HUES48 (cell line): ENCODE data around the gene SLU7.

Experiments
- H3K27ac ChIP-seq: one replicate; pipeline ENCODE4 v1.7.0; 2013; ENCODE audit warnings: low read depth, low read length, inconsistent platforms
- H3K27me3 ChIP-seq: 2 replicates; pipeline ENCODE4 v1.6.1; 2013; ENCODE audit warnings: mild to moderate bottlenecking, low read length; ENCODE audit not compliant: control insufficient read depth, insufficient read depth
- H3K36me3 ChIP-seq: 2 replicates; pipeline ENCODE4 v1.6.1; 2013; ENCODE audit warnings: low read length; ENCODE audit not compliant: control insufficient read depth, insufficient read depth
- H3K4me1 ChIP-seq: 2 replicates; pipeline ENCODE4 v1.6.1; 2013; ENCODE audit warnings: mild to moderate bottlenecking, low read length; ENCODE audit not compliant: control insufficient read depth, insufficient read depth
- H3K4me3 ChIP-seq: 2 replicates; pipeline ENCODE4 v1.5.1; 2013; ENCODE audit warnings: mild to moderate bottlenecking, low read depth, low read length
- H3K9ac ChIP-seq: 2 replicates; pipeline ENCODE4 v1.6.1; 2013; ENCODE audit warnings: mild to moderate bottlenecking, low read depth, low read length, moderate library complexity
- H3K9me3 ChIP-seq: 2 replicates; pipeline ENCODE4 v1.6.1; 2013; ENCODE audit warnings: low read length; ENCODE audit not compliant: control insufficient read depth, insufficient read depth

Gene SLU7

DNA sequence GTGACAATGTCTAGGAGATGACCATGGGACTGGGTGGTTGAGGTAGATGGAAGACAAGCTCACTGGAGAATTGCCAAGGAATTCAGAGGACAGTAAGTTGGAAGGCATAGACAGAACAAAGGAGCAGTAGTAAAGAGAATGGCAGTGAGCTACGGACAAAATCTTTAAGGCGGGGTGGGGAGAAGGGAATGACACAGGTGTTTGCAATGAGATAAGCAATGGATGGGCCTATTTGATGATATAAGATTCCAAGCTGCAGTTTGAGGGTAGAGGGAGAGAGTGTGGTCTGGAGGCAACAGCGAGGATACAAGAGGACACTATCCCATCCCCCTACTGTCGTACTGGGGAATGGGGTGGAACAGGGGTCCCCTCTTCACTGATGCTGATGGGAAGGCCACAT is 17.1 kb upstream of the SLU7 start:
- Histone ChIP-seq H3K4me3 (no peak overlapping the region), H3K9ac (no peak overlapping the region), H3K27ac (no peak overlapping the region), H3K36me3 (no peaks in the 10 kb centered on the region), H3K27me3 (no peaks in the 10 kb centered on the region), H3K4me1 (no peaks in the 10 kb centered on the region), H3K9me3 (no peaks in the 10 kb centered on the region)

DNA sequence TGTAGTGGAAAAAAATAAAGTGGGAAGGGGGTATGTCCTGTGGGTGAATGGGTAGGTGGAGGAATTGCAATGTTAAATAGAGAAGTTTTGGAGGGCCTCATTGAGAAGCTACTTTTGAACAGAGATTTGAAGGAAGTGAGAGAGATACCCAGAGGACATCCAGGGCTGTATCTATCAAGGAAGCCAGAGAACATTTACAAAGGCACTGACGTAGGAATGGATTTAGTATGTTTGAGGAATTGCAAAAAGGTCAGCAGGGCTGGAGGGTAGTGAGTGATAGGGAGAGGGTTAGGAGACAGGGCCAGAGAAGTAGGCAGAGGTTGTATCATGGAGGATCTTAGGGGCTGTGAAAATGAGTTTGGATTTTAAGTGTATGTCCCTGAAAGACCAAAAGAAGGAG is 16.7 kb upstream of the SLU7 start:
- no peaks in the 10 kb centered on the region for H3K27me3 ChIP-seq

DNA sequence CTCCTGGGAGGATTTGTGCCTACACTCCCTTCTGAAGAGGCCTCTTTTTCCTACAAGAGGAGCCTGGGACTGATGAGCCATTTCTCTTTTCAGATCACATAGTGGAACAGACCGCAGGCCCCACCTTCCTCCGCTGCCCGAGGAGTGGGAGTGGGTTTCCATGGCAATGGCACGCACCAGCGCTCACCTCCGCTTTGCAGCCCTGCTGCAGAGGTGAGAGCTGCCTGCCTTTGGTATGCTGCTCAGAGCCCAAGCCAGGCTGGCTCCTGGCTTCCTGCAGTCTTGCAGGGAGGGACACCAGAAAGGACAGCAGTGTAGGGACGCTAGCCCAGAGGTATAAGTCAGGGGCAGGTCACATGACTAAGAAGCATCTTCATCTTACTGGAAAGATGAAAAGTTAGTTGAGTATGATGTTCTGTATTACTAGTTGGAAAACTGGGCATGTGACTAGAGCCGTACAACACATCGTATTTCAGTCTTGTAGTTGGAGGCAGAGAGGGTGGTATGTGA is 15.2 kb upstream of the SLU7 start:
- no peaks in the 10 kb centered on the region for H3K27me3 ChIP-seq
- peaks cover 10% of the 10 kb centered on the region for H3K36me3 ChIP-seq
- no peaks in the 10 kb centered on the region for H3K9me3 ChIP-seq
- no peaks in the 10 kb centered on the region for H3K4me1 ChIP-seq
- no peak overlapping the region for H3K4me3 ChIP-seq
- H3K9ac ChIP-seq, result no peak overlapping the region
- H3K27ac ChIP-seq, result no peak overlapping the region

More for the DNA sequence above, 16.7 kb upstream of the SLU7 start:
- no peaks in the 10 kb centered on the region for H3K36me3 ChIP-seq
- no peaks in the 10 kb centered on the region for H3K9me3 ChIP-seq
- no peak overlapping the region for H3K27ac ChIP-seq
- no peak overlapping the region for H3K4me3 ChIP-seq
- H3K4me1 ChIP-seq, result no peaks in the 10 kb centered on the region
- H3K9ac ChIP-seq, result no peak overlapping the region

DNA sequence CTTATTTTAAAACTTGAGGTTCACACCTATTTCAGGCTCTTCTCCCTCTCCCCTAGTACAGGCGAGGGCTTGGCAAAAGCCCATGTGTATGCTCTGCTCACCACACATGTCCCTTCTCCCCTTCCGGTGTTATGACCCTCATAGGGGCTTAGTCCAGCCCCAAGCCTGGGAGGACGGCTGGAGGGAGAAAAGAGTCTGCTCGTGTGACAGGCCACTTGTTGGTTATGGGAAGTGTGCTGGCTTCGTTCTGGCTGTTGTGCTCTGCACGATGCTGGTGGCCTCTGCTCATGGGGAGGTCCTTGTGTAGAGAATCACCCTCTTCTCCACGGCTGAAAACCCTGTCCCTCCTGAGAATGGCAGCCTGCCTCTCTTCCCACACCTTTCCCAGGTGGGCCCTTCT is 13.9 kb upstream of the SLU7 start:
- H3K36me3 ChIP-seq, result peaks cover 23% of the 10 kb centered on the region
- no peaks in the 10 kb centered on the region for H3K9me3 ChIP-seq
- H3K9ac ChIP-seq, result no peak overlapping the region
- H3K27ac ChIP-seq, result no peak overlapping the region
- no peak overlapping the region for H3K4me3 ChIP-seq
- no peaks in the 10 kb centered on the region for H3K27me3 ChIP-seq
- H3K4me1 ChIP-seq, result no peaks in the 10 kb centered on the region

DNA sequence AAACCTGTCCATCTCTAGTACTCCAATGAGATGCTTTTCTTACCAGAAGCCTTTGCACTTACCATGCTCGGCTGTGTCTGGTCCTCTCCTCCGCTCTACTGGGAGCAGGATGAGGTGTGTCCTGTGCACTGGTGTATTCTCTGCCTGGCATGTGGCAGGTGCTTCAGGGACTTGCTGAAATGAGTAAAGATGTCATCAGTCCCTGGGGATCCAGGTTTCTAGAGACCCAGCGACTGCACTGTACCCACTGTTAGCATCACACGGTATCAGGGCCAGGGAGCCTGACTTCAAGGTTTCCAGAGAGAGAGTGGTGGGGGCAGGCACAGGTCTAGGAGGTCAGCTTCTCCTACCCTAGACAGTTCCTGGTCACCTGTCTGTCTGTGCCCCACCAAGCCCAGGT is 13.3 kb upstream of the SLU7 start:
- Histone ChIP-seq H3K27ac (no peak overlapping the region), H3K27me3 (no peaks in the 10 kb centered on the region), H3K4me3 (no peak overlapping the region), H3K36me3 (peaks cover 29% of the 10 kb centered on the region), H3K9ac (no peak overlapping the region), H3K4me1 (no peaks in the 10 kb centered on the region), H3K9me3 (no peaks in the 10 kb centered on the region)

DNA sequence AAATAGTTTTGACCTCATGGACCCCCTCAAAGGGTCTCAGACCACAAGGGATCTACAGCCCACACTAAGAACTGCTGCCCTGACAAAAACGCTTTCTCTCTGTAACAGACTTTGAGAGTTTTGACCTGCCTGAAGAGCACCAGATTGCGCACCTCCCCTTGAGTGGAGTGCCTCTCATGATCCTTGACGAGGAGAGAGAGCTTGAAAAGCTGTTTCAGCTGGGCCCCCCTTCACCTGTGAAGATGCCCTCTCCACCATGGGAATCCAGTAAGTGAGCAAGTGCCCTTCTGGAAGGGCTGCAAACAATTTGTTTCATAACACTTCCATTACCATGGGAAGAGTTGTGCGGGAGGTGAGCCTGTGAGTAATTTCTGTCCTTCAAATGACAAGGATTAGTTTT is 8.7 kb upstream of the SLU7 start:
- Histone ChIP-seq H3K27me3 (no peaks in the 10 kb centered on the region), H3K9ac (no peak overlapping the region), H3K4me3 (no peak overlapping the region), H3K27ac (no peak overlapping the region), H3K4me1 (peaks cover 9% of the 10 kb centered on the region), H3K36me3 (peaks cover 74% of the 10 kb centered on the region), H3K9me3 (no peaks in the 10 kb centered on the region)

DNA sequence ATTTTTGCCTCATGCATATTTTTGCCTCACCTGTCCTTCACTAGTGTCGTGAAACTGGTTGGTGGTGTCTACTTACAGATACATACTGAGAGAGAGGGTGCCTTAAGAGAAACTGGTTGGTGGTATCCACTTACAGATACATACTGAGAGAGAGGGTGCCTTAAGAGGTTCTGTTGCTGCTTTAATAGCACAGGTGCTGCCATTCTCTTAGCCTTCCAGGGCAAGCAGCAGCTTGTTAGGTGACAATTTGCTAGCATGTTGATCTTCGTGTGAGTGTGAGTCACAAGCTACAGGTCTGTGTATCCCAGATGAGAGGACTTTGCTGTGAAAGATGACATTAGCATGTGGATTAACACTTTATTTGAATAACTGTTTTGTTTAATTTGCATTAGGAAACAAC is 4.2 kb upstream of the SLU7 start:
- peaks cover 31% of the 10 kb centered on the region for H3K4me1 ChIP-seq
- H3K27ac ChIP-seq, result no peak overlapping the region
- no peaks in the 10 kb centered on the region for H3K9me3 ChIP-seq
- H3K9ac ChIP-seq, result no peak overlapping the region
- H3K27me3 ChIP-seq, result no peaks in the 10 kb centered on the region
- H3K4me3 ChIP-seq, result peak overlapping the region; percentile 97
- peaks cover 56% of the 10 kb centered on the region for H3K36me3 ChIP-seq

DNA sequence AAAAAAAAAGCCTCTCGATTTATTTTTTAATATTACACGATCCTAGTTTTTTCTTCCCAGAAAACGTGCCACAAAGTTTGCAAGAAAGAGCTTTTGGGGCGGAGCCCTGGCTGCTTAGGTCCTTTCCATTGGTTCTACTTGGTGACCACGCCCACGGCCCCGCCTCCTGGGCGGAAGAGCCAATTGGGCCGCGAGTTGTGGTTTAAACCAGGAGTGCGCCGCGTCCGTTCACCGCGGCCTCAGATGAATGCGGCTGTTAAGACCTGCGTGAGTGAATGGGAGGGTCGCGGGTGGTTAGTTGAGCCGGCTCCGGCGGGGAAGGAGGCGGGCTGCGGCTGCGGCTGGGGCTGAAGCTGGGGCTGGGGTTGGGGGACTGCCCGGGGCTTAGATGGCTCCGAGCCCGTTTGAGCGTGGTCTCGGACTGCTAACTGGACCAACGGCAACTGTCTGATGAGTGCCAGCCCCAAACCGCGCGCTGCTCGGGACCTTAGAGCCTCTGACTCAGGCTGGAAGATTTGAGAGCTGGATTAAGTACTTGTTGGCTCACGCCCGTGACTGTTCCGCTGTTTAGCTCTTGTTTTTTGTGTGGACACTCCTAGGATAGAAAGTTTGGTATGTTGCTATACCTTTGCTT is 2.9 kb upstream of the SLU7 start, which contains the start of gene PTTG1:
PTTG1 (plus strand) TSS at position 231 of the 634 bp plus-strand sequence. CDS start 458 bp downstream, outside the sequence.
- Histone ChIP-seq H3K4me3 (peak within 1 kb of the TSS; percentile 97), H3K27ac (peak within 1 kb of the TSS; percentile 61)

DNA sequence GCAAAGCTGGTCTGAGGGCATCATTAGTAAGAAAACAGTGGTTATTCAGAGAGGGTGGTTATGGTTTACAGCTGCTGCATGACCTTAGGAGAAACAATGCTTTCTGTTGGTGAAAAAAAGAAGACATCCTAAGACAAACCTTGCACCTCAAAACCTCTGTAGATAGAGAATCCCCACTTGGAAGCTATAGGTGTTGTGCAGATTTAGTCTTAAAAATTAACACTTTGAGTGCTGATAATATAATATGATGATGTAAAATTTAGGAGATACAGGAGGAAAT is 1.4 kb upstream of the SLU7 start:
- Histone ChIP-seq H3K9me3 (no peaks in the 10 kb centered on the region), H3K9ac (no peak overlapping the region), H3K4me3 (peak overlapping the region; percentile 86; the same call in 1 of the 2 replicates), H3K27me3 (no peaks in the 10 kb centered on the region), H3K27ac (no peak overlapping the region), H3K4me1 (peaks cover 34% of the 10 kb centered on the region), H3K36me3 (peaks cover 28% of the 10 kb centered on the region)

More for the DNA sequence above, 2.9 kb upstream of the SLU7 start, which contains the start of gene PTTG1:
- H3K9ac ChIP-seq, result peak within 1 kb of the TSS; percentile 57; the same call in 1 of the 2 replicates
- peaks cover 43% of the 10 kb centered on the region for H3K36me3 ChIP-seq
- H3K27me3 ChIP-seq, result no peaks in the 10 kb centered on the region
- H3K4me1 ChIP-seq, result peaks cover 34% of the 10 kb centered on the region
- H3K9me3 ChIP-seq, result no peaks in the 10 kb centered on the region

DNA sequence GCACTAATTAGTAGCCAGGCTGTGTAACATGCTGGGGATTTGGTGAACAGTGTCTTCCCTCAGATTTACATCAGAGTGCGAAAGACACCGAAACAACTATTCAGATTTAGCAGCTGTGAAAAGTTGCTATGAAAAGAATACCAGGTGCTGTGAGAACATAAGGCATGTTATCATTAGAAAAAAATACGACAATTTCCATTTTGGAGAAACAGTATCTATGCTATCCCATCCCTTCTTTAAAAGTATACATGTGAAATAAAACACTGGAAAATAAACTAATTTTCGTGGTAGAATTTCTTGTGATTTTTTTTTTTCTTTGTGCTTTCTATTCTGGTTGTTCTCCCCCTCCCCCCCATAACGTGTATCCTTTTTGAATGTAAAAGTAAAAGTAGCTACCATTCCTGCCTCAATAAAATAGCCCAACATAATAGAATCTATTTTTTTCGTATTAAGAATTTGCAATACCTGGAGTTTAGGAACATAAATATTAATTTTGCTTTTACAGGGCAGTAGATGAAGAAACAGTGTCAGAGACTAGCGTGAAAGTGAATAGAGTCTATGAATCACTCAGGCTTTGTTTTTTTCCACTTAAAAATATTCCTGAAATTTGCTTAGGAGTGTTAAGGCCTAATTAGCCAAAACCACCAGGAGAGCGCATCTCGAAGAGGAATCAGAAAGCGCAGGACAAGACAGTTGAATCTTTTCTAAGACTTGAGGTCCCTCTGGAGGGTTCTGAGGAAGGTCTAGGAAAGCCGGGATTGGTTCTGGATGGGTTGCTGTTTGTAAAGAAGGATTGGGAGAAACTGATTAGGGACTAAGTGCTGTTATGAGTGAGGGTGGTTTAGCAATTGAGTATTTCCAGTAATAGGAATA is 813 bp upstream of the SLU7 start:
- Histone ChIP-seq H3K9me3 (no peaks in the 10 kb centered on the region), H3K9ac (peak overlapping the region; percentile 82), H3K36me3 (peaks cover 26% of the 10 kb centered on the region), H3K4me3 (peak overlapping the region; percentile 86), H3K27ac (peak overlapping the region; percentile 93), H3K27me3 (no peaks in the 10 kb centered on the region), H3K4me1 (peaks cover 34% of the 10 kb centered on the region)
